HT1080 (cell line): Measurements from ENCODE around the gene KCNC4. TPM values are rescaled to one million over a fixed set of nuclear protein-coding genes. Genes with fewer than 3 reads are reported as not detected.

Source experiments
- DNase-seq: peaks from one replicate; pipeline ENCODE4 v3.0.0-alpha.2; 2015; ENCODE audit warnings: low read depth
- polyA plus RNA-seq, 2 experiments: library from polyadenylated mRNA; depleted of rRNA; stranded (reverse); fragments of >200 nt; gene quantifications; 2 replicates each; pipeline ENCODE4 v1.2.3, GENCODE V29; 2015
- total RNA-seq: library from RNA; depleted of rRNA; stranded (reverse); fragments of >200 nt; shearing (Covaris generic); gene quantifications from 2 replicates; pipeline ENCODE4 v1.2.3, GENCODE V29; 2014; rRNA removed

Gene KCNC4
- total RNA-seq = 1.6 and 2.2 TPM in 2 replicates
- polyA plus RNA-seq (2015; cell fraction: cytosol; rRNA removed) = 3.8 and 4.4 TPM in 2 replicates
- 4.9 and 5.4 TPM in 2 replicates for polyA plus RNA-seq (2015; cell fraction: nucleus; rRNA removed)

DNA sequence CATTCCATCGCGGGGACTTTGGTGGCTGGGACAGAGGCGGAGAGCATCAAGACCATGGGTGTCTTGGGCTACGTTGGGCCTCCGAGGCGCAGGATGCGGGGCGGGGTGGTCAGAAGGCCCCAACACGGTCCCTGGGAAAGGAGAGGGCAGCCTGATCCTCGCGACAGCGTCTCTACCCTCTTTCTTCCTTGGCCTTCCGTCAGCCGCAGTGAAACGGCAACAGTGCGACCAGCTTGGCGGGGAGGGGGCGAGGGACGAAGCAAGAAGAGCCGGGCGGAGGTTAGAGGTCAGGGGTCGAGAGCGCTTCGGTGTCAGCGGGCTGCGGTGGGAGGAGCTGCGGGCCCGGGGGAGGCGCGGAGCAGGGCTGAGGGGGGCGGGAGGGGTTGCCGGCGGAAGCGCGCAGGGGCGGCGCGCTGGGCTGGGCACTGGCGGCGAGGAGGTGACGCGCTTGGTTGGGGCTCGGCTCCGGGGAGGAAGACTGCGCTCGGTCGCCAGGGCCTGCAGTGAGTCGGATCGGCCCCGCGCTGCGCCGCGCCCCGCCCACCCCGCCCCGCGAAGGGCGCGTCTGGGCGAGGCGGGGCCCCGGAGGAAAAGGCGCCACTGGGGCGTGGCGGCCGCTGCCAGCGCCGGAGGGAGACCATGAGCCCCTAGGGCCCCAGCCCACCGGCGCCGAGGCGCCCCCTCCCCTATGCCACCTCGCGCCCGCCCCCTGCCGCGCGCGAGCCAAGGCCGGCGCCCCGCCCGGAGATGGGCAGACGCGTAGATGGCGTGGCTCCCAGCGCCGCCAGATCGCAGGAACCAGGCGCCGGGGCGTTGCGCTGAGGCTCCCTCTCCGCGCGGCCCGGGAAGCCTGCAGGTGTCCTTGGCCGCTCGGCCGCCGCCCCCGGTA, at the start of gene KCNC4:
Gene KCNC4, plus strand, starts transcription at position 600 of the 889 bp plus-strand sequence. CDS start 1,186 bp downstream, outside the sequence.
- DNase-seq = peak; percentile 64

DNA sequence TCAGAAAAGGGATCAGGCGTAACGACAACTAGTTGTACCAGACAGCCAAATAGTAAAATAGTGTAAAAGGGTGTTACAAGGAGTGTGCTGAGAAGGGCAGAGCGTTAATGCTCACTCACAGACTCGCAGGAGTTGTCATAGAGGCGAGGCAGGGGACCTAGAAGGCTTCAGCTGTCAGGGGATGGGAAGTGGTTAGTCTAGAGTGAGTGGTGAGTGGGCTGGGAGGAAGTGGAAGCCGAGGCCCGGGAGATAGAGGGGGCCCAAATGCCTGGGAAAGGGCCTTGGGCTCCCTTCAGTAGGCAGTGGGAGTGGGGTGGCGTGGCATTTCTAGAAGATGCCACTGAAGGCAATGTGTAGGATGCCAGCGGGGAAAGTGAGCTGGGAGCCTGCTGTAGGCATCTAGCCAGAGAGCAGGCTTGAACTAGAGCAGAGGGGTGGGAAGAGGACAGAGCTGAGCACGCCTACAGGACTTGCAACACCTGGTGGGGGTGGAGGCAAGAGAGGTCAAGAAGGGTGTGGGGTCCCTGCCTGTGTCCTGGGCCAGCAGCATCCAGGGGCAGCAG, 49.5 kb upstream of the KCNC4 start:
- no peak for DNase-seq

GRCh38 chr1:110161165-110161564, 48.9 kb upstream of the KCNC4 start:
- no peak for DNase-seq

DNA sequence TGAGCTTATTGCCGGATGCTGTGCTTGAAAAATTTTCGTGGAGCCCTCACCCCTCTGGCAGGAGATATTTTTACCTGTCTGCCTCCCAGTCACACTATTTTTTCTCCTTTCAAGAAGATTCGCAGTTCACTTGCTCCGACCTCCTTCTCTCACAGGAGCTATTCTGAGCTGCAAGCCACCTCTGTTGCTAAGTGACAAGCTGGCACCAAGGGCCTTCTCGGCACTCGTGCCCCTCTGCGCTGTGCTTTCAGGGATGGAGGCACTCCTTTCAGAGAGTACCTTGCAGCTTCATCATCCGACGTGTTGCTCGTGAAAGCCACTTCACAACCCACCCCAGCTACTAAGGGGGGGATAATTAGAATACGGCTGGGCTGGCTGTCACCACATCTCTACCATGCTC, 48.3 kb upstream of the KCNC4 start:
- DNase-seq = no peak

DNA sequence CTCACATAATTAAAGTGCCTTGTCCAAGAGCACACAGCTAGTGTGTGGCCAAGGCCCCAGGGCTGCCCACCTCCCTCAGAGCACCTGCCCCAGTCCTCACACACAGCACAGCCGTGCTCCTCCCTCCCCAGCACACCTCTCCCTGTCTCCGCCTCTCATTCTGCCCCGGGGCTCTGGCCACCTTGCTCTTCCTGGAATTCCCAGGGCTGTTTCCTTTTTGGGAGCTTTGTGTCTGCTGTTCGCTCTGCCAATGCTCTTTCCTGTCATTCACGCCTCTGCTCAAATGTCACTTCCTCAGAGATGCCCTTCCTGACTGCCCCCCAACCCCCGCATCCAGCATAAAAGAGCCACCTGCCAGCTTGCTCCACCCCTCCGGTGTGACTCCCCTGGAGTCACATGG, 46.5 kb upstream of the KCNC4 start:
- DNase-seq = no peak

- DNase-seq = no peak
These were observed 45.3 kb upstream of the KCNC4 start for GRCh38 chr1:110164725-110165350.

- DNase-seq = no peak
These were observed 44.3 kb upstream of the KCNC4 start for GRCh38 chr1:110165761-110166231.

- DNase-seq = no peak
These were observed 43.3 kb upstream of the KCNC4 start for GRCh38 chr1:110166861-110167260.

GRCh38 chr1:110170766-110171733, 39.1 kb upstream of the KCNC4 start:
- DNase-seq = no peak

- no peak for DNase-seq
These were observed 38.1 kb upstream of the KCNC4 start for GRCh38 chr1:110172001-110172400.

DNA sequence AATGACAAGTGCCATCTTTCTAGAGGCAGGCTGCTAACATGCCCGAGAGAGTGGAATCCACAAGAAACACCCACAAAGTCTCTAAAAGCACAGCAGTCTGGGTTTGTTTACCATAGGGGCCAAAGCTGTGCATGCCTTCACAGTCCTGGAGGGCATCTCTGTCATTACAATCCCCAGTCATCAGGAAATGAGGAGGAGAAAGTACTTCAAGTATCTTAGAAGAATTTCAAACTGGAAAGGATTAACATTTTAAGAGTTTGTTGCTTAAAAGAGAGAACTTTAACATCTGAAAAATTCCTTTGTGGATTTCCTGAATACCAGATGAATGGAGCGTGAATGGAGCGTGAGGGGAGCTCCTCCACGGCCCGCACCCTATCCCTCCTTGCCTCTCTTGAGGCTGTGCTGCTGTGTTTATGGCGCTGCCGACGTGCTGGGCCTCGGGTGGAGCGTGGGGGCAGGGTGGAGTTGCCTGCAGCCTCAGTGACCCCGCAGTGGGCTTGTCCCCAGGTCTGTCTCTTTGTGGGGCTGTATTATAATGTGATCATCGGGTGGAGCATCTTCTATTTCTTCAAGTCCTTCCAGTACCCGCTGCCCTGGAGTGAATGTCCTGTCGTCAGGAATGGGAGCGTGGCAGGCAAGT, 36.5 kb upstream of the KCNC4 start:
- no peak for DNase-seq

GRCh38 chr1:110174961-110175360, 35.2 kb upstream of the KCNC4 start:
- DNase-seq = no peak

GRCh38 chr1:110176299-110176956, 33.7 kb upstream of the KCNC4 start:
- no peak for DNase-seq

GRCh38 chr1:110177775-110178174, 32.3 kb upstream of the KCNC4 start:
- no peak for DNase-seq

DNA sequence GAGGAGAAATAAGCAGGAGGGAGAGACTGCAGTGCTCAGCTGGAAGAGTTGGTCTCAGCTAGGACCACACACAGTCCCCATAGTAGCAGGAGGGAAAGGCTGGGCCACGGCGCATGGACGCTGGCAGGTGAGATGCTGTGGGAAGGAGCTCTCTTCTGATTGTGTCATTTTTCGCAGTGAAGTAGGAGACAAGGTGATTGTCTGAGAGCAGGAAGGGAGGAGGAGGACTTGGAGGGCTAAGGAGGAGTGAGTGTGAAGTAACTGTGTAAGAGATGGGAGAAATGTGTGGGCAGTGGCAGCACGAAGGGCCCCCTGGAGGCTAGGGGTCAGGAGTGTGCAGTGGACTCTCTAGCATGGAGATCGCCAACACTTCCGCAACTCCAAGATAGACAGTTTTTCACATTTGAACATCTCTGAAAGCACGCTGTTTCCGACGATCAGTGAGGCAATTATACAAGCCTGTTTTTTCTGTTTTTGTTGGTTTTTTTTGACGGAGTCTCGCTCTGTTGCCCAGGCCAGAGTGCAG, 26.4 kb upstream of the KCNC4 start:
- no peak for DNase-seq

DNA sequence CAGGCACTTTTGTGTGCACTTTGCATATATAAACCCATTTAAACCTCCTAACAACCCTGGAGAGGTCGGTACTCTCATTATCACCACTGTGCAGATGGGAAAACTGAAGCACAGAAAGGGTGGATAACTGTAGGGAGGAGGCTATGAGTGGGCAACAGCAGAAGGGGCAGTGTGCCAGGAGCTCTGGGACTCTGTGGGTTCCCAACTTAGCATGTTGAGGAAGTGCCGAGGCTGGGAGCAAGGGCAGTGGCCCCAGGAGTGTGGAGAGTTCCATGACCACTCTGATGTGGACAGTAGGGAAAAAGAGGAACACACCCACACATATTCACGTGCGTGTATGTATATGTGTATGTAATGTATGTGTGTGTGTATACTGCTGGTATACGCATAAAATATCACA, 25.7 kb upstream of the KCNC4 start:
- no peak for DNase-seq

DNA sequence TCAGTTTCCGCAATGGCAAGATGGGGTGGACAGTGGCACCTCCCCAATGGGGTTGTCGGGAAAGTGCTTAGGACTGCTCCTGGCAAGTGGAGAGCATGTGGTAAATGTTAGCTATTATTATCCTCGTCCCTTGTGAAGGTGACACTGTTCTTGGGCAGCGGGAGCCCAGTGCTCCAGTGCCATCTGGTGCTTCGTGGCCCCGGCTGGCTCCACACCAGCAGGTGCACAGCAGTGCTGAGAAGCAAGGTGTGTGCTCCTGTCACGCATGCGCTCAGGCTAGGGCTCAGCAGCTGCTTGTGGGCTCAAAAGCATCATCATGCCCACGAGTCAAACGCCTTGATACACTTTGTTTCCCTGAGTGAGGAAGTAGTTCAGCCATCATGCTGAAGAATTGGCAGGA, 24.9 kb upstream of the KCNC4 start:
- no peak for DNase-seq

DNA sequence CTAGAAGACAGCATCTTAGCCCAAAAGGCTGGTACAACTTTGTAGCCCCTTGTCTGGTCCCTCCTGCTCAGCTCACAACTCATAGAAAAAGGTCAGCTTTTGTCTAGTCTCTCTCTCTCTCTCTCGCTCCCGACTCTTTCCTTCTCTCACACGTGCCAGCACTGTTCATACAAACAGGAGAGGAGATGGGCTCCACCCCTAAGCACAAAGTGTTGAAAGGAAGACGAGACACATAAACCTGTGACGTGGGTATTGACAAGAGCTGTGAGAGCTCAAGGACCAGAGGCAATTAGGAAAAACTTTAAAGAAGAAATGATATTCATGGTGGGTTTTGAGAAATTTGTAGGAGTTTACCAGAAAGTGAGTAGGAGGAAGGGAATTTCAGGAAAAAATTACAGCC, 23.6 kb upstream of the KCNC4 start:
- DNase-seq = no peak

DNA sequence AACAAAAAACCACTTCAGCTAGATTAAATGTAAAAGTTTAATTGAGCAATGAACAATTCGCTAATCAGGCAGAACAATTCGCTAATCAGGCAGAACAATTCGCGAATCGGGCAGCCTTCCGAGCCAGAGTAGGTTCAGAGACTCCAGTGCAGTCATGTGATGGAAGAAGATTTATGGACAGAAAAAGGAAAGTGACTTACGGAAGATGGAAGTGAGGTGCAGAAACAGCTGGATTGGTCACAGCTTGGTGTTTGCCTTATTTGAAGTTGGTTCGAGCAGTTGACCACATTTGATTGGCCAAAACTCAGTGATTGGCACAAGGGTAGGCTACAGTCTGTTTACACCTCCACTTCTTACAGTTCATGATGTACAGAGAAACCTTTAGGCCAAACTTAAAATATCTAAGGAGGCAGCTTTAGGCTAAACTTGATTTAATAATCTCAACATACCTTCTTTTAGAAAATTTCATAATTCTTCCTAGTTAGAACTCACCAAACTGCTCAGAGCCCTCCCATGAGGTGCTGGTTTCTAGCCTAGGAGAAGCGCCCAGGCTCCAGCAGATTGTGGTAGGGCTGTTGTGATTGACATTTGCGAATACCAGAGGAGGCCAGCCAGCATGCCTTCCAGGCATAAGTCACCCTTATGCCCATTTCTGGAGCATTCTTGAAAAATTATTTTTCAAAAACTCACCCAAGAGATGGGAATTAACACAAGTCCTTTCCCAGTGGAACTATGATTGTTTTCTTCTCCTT, 22.8 kb upstream of the KCNC4 start:
- DNase-seq = no peak
